ENCODE measurements around the gene LIPC. TPM values are rescaled to one million over a fixed set of nuclear protein-coding genes. Genes with fewer than 3 reads are reported as not detected.

Gene LIPC
- total and polyA plus RNA-seq, 2 experiments from 2014 or later, result not detected

DNA sequence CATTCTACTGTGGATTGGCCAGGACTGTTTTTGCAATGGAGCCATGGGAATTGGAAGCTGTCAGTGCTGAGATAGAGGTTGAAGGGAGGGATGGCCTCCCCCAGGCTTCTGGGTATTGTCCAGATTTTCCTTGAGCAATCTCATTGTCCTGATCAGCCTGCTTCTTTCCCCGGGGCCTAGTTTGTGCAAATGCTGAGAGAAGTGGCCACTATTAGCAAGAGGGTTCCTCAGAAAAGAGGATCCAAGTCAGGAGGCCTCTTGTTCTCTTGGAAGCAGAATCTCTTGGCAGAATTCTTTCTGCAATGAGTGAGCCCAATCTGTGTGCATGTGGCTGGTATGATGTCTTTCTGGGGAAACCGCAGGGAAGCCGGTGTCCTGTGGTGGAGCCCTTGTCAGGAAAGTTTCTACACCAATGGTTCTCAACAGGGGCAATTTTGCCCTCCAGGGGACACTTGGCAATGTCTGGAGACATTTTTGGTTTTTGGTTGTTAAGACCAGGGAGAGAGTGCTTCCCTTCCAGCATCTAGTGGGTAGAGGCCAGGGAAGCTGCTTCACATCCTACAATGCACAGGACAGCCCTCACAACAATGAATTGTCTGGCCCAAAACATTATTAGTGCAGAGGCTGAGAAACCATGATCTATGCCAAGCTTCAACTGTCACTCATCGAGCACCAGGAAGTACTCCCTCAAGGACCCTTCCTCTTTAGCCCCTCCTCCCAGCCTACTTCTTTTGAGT lies 2.0 kb downstream of the LIPC start:
- no peaks in the 10 kb centered on the region for H3K36me3 Mint-ChIP-seq (ENCODE audit: low read depth)
- DNase-seq (ENCODE audit: low spot score) (no peak), ATAC-seq (peak; percentile 69)
- H3K4me2 ChIP-seq, result no peak overlapping the region
- peaks cover 10% of the 10 kb centered on the region; the same call in 2 of the 3 replicates for H3K4me1 Mint-ChIP-seq
- no peak overlapping the region for H3K27ac ChIP-seq (ENCODE audit: low read depth)
- H3K36me3 ChIP-seq (ENCODE audit: insufficient read depth), result no peaks in the 10 kb centered on the region
- H3K4me1 ChIP-seq (ENCODE audit: insufficient read depth), result no peaks in the 10 kb centered on the region
- H3K27ac Mint-ChIP-seq, result no peak overlapping the region
- H2AFZ ChIP-seq, result peak overlapping the region; percentile 69; the same call in 1 of the 2 replicates
- no peaks in the 10 kb centered on the region for H3F3A ChIP-seq (replicated peaks; ENCODE audit: low read depth)
- H3K9me2 ChIP-seq (ENCODE audit: insufficient read depth), result no peaks in the 10 kb centered on the region
- no peak overlapping the region for H3K4me3 ChIP-seq
- H3K4me3 Mint-ChIP-seq, result no peak overlapping the region
- H4K20me1 ChIP-seq (replicated peaks; ENCODE audit: insufficient read depth), result no peaks in the 10 kb centered on the region
- H3K27me3 Mint-ChIP-seq (ENCODE audit: insufficient read depth, low read depth, poor library complexity), result peaks cover 3% of the 10 kb centered on the region
- H3K27me3 ChIP-seq (ENCODE audit: insufficient read depth), result no peaks in the 10 kb centered on the region
- TF ChIP-seq JUNB (IDR thresholded peaks at IDR 0.05; ENCODE audit: unreplicated experiment), result no peak
- no peak for TF ChIP-seq NANOG (IDR thresholded peaks at IDR 0.05; ENCODE audit: borderline replicate concordance)
- no peak for TF ChIP-seq ZNF331 (CRISPR knock-in tag; IDR thresholded peaks at IDR 0.05; ENCODE audit: low read depth)
- TF ChIP-seq ZNF462 (CRISPR knock-in tag; IDR thresholded peaks at IDR 0.05), result no peak
- no peak for TF ChIP-seq ZNF114 (CRISPR knock-in tag; IDR thresholded peaks at IDR 0.05)
- TF ChIP-seq, protein P1, sequence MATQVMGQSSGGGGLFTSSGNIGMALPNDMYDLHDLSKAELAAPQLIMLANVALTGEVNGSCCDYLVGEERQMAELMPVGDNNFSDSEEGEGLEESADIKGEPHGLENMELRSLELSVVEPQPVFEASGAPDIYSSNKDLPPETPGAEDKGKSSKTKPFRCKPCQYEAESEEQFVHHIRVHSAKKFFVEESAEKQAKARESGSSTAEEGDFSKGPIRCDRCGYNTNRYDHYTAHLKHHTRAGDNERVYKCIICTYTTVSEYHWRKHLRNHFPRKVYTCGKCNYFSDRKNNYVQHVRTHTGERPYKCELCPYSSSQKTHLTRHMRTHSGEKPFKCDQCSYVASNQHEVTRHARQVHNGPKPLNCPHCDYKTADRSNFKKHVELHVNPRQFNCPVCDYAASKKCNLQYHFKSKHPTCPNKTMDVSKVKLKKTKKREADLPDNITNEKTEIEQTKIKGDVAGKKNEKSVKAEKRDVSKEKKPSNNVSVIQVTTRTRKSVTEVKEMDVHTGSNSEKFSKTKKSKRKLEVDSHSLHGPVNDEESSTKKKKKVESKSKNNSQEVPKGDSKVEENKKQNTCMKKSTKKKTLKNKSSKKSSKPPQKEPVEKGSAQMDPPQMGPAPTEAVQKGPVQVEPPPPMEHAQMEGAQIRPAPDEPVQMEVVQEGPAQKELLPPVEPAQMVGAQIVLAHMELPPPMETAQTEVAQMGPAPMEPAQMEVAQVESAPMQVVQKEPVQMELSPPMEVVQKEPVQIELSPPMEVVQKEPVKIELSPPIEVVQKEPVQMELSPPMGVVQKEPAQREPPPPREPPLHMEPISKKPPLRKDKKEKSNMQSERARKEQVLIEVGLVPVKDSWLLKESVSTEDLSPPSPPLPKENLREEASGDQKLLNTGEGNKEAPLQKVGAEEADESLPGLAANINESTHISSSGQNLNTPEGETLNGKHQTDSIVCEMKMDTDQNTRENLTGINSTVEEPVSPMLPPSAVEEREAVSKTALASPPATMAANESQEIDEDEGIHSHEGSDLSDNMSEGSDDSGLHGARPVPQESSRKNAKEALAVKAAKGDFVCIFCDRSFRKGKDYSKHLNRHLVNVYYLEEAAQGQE (IDR thresholded peaks at IDR 0.05; ENCODE audit: unreplicated experiment), result no peak
- no peak for TF ChIP-seq CREB1 (CRISPR knock-in tag; IDR thresholded peaks at IDR 0.05; ENCODE audit: low read depth)
- H3K9me3 Mint-ChIP-seq, result no peaks in the 10 kb centered on the region
- H3K79me2 ChIP-seq (replicated peaks; ENCODE audit: insufficient read depth), result no peaks in the 10 kb centered on the region
